Measurements from ENCODE around the gene RIBC2.

RIBC2 gene

GRCh38 chr22:45420011-45420410 lies 6.5 kb downstream of the RIBC2 start:
- Histone ChIP-seq H3K9me3 (ENCODE audit: severe bottlenecking) (no peaks in the 10 kb centered on the region), H3K4me1 (ENCODE audit: insufficient read depth, poor library complexity, severe bottlenecking) (no peaks in the 10 kb centered on the region), H3K4me3 (ENCODE audit: severe bottlenecking) (no peak overlapping the region), H3K36me3 (ENCODE audit: low read depth) (no peaks in the 10 kb centered on the region), H3K27me3 (ENCODE audit: insufficient read depth, poor library complexity, severe bottlenecking) (no peaks in the 10 kb centered on the region), H3K27ac (ENCODE audit: poor library complexity, severe bottlenecking) (no peak overlapping the region)
- no peak for TF ChIP-seq CTCF (IDR thresholded peaks at IDR 0.05; ENCODE audit: poor library complexity, severe bottlenecking)
- DNase-seq (ENCODE audit: low spot score) (no peak), ATAC-seq (ENCODE audit: low read depth) (no peak)

DNA sequence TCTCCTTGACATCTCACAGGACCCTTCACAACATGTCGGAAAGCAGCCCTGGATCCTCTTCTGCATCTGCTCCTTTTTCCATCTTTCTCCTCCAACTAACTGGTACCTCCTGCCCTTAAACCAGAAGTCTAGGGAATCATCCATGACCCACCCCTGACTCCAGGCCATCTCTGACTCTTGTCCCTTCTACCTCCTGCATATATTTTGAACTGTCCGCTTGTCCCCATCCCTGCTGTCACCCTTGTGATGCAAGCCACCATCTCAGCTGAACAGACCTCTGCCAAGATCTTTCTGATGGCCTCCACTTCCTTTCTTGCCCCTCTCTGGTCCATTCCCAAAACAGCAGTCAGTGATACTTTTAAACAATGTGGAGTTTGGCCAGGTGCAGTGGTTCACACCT lies 7.0 kb downstream of the RIBC2 start:
- ATAC-seq (ENCODE audit: low read depth): no peak
- no peaks in the 10 kb centered on the region for H3K4me1 ChIP-seq (ENCODE audit: insufficient read depth, poor library complexity, severe bottlenecking)
- TF ChIP-seq CTCF (IDR thresholded peaks at IDR 0.05; ENCODE audit: poor library complexity, severe bottlenecking): no peak
- no peak for DNase-seq (ENCODE audit: low spot score)
- H3K36me3 ChIP-seq (ENCODE audit: low read depth): no peaks in the 10 kb centered on the region
- no peak overlapping the region for H3K4me3 ChIP-seq (ENCODE audit: severe bottlenecking)
- H3K27ac ChIP-seq (ENCODE audit: poor library complexity, severe bottlenecking): no peak overlapping the region
- H3K27me3 ChIP-seq (ENCODE audit: insufficient read depth, poor library complexity, severe bottlenecking): no peaks in the 10 kb centered on the region
- no peaks in the 10 kb centered on the region for H3K9me3 ChIP-seq (ENCODE audit: severe bottlenecking)

DNA sequence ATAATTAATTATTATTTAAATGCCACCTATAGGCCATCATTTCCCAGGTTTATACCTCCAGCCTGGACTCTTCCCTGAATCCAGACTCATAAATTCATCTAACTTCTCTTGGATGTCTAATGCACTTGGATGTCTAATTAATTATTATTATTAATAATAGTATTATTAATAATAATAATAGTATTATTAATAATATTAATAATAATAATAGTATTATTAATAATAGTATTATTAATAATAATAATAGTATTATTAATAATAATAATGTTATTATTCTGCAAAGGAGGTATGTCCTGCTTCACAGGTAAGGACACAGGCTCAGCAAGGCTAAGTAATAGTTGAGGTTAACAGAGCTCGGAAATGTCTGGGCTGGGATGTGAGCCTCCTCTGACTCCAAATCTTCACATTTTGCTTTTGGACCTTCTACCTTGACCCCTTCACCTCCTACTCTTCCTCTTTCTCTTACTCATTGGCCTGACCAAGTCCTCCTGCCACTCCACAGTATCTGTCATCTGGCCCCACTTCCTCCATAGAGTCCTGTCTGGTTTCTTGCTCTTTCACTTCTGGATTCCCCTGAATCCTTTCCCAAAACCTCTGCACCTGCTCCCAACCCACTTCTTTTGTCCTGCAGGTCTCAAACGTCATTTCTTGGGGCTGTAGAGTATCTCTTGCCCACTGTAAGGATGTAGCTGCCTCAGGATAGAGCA lies 8.0 kb downstream of the RIBC2 start:
- H3K4me1 ChIP-seq (ENCODE audit: insufficient read depth, poor library complexity, severe bottlenecking): no peaks in the 10 kb centered on the region
- H3K9me3 ChIP-seq (ENCODE audit: severe bottlenecking): no peaks in the 10 kb centered on the region
- ATAC-seq (ENCODE audit: low read depth) (no peak), DNase-seq (ENCODE audit: low spot score) (no peak)
- no peak for TF ChIP-seq CTCF (IDR thresholded peaks at IDR 0.05; ENCODE audit: poor library complexity, severe bottlenecking)
- H3K27me3 ChIP-seq (ENCODE audit: insufficient read depth, poor library complexity, severe bottlenecking): no peaks in the 10 kb centered on the region
- H3K36me3 ChIP-seq (ENCODE audit: low read depth): no peaks in the 10 kb centered on the region
- no peak overlapping the region for H3K27ac ChIP-seq (ENCODE audit: poor library complexity, severe bottlenecking)
- H3K4me3 ChIP-seq (ENCODE audit: severe bottlenecking): no peak overlapping the region

GRCh38 chr22:45422237-45422983 lies 8.9 kb downstream of the RIBC2 start:
- TF ChIP-seq CTCF (IDR thresholded peaks at IDR 0.05; ENCODE audit: poor library complexity, severe bottlenecking): no peak
- H3K4me3 ChIP-seq (ENCODE audit: severe bottlenecking): no peak overlapping the region
- ATAC-seq (ENCODE audit: low read depth) (no peak), DNase-seq (ENCODE audit: low spot score) (no peak)
- no peaks in the 10 kb centered on the region for H3K9me3 ChIP-seq (ENCODE audit: severe bottlenecking)
- no peaks in the 10 kb centered on the region for H3K36me3 ChIP-seq (ENCODE audit: low read depth)
- no peaks in the 10 kb centered on the region for H3K27me3 ChIP-seq (ENCODE audit: insufficient read depth, poor library complexity, severe bottlenecking)
- H3K4me1 ChIP-seq (ENCODE audit: insufficient read depth, poor library complexity, severe bottlenecking): no peaks in the 10 kb centered on the region
- no peak overlapping the region for H3K27ac ChIP-seq (ENCODE audit: poor library complexity, severe bottlenecking)

GRCh38 chr22:45423524-45423923 lies 10.0 kb downstream of the RIBC2 start:
- no peaks in the 10 kb centered on the region for H3K4me1 ChIP-seq (ENCODE audit: insufficient read depth, poor library complexity, severe bottlenecking)
- H3K36me3 ChIP-seq (ENCODE audit: low read depth): no peaks in the 10 kb centered on the region
- no peak overlapping the region for H3K27ac ChIP-seq (ENCODE audit: poor library complexity, severe bottlenecking)
- no peaks in the 10 kb centered on the region for H3K27me3 ChIP-seq (ENCODE audit: insufficient read depth, poor library complexity, severe bottlenecking)
- no peak for DNase-seq (ENCODE audit: low spot score)
- TF ChIP-seq CTCF (IDR thresholded peaks at IDR 0.05; ENCODE audit: poor library complexity, severe bottlenecking): no peak
- H3K4me3 ChIP-seq (ENCODE audit: severe bottlenecking): no peak overlapping the region
- no peaks in the 10 kb centered on the region for H3K9me3 ChIP-seq (ENCODE audit: severe bottlenecking)
- ATAC-seq (ENCODE audit: low read depth): no peak

Measured in RWPE2 (cell line).